ENCODE results near the gene KMT5B. TPM values are rescaled to one million over a fixed set of nuclear protein-coding genes. Genes with fewer than 3 reads are reported as not detected.

Gene KMT5B
- total and polyA plus RNA-seq, 2 of the 13 experiments (the other 11 are each of a cell fraction or from before 2014, with no cell fraction given) = 17.6 to 23.7 TPM

DNA sequence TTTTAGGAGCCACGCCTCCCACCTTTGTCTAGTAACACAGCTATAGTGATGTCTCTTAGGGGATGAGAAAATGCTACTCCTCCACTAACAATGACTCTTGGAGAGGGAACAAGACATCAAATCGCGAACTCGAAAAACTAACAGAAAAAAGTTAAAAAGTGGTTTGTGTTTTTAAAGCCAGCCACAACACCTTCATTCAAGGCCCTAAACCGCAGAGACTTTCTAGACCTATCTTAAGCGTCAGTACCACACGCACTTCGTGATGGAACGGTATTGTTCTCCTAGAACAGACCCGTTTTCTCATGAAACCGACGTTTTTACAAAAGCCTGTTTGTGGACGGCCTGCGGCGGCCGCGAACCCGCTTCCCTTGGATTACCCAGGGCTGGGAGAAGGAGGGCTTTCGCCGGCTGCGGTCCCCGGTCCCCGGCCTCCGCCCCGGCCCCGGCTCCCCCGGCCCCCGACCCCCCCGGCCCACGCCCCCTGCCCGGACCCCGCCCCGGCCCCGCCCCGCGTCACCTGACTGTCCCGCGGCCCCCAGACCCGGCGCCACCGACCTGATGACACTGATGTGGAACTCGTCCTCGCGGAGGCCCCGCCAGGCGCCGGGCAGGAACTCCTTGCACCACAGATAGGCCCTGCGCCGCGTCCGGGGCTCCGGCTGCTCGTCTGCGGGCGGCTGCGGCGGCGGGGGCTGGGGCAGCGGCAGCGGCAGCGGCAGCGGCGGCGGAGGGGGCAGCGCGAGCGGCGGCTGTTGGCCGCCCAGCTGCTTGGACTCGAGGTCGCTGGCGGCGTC, 92.6 kb downstream of the KMT5B start:
- ATAC-seq = no peak
- TF ChIP-seq, protein P1, sequence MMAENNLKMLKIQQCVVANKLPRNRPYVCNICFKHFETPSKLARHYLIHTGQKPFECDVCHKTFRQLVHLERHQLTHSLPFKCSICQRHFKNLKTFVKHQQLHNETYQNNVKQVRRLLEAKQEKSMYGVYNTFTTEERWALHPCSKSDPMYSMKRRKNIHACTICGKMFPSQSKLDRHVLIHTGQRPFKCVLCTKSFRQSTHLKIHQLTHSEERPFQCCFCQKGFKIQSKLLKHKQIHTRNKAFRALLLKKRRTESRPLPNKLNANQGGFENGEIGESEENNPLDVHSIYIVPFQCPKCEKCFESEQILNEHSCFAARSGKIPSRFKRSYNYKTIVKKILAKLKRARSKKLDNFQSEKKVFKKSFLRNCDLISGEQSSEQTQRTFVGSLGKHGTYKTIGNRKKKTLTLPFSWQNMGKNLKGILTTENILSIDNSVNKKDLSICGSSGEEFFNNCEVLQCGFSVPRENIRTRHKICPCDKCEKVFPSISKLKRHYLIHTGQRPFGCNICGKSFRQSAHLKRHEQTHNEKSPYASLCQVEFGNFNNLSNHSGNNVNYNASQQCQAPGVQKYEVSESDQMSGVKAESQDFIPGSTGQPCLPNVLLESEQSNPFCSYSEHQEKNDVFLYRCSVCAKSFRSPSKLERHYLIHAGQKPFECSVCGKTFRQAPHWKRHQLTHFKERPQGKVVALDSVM (CRISPR knock-in tag; IDR thresholded peaks at IDR 0.05) = 0 out of 2 replicates have a peak, but pooled peaks have one; percentile 23
- TF ChIP-seq GABPB1 (CRISPR knock-in tag; IDR thresholded peaks at IDR 0.05) (0 out of 2 replicates have a peak, but pooled peaks have one; percentile 6), SAP130 (CRISPR knock-in tag; IDR thresholded peaks at IDR 0.05; ENCODE audit: low read depth) (peak; percentile 43; the same call in 1 of the 2 replicates), RBFOX2 (IDR thresholded peaks at IDR 0.05; ENCODE audit: low read depth, low read length) (peak; percentile 41), ZNF501 (CRISPR knock-in tag; IDR thresholded peaks at IDR 0.05) (peak; percentile 39; the same call in 1 of the 2 replicates), FOXC1 (CRISPR knock-in tag; IDR thresholded peaks at IDR 0.05; ENCODE audit: borderline replicate concordance) (peak; percentile 23; the same call in 1 of the 2 replicates), YY1 (IDR thresholded peaks at IDR 0.05; ENCODE audit: insufficient read depth, insufficient replicate concordance, low read depth, low read length) (peak; percentile 8), ZMAT3 (CRISPR knock-in tag; conservative IDR thresholded peaks at IDR 0.05) (0 out of 2 replicates have a peak, but pooled peaks have one; percentile 25), AGO2 (optimal IDR thresholded peaks at IDR 0.05; ENCODE audit: low read depth, low read length) (peak; percentile 28), PHF8 (CRISPR knock-in tag; IDR thresholded peaks at IDR 0.05) (peak; percentile 26; the same call in 1 of the 2 replicates), BRD4 (CRISPR knock-in tag; IDR thresholded peaks at IDR 0.05) (no peak), ERF (CRISPR knock-in tag; IDR thresholded peaks at IDR 0.05) (no peak), HOXA5 (CRISPR knock-in tag; IDR thresholded peaks at IDR 0.05) (0 out of 2 replicates have a peak, but pooled peaks have one; percentile 29), NKX3-1 (CRISPR knock-in tag; IDR thresholded peaks at IDR 0.05) (peak; percentile 13; the same call in 1 of the 2 replicates)
- TF ChIP-seq, protein P2, sequence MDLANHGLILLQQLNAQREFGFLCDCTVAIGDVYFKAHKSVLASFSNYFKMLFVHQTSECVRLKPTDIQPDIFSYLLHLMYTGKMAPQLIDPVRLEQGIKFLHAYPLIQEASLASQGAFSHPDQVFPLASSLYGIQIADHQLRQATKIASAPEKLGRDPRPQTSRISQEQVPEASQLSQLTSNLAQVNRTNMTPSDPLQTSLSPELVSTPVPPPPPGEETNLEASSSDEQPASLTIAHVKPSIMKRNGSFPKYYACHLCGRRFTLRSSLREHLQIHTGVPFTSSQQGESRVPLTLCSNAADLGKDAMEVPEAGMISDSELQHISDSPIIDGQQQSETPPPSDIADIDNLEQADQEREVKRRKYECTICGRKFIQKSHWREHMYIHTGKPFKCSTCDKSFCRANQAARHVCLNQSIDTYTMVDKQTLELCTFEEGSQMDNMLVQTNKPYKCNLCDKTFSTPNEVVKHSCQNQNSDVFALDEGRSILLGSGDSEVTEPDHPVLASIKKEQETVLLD (CRISPR knock-in tag; IDR thresholded peaks at IDR 0.05; ENCODE audit: low read depth) = no peak
- TF ChIP-seq, protein P3, sequence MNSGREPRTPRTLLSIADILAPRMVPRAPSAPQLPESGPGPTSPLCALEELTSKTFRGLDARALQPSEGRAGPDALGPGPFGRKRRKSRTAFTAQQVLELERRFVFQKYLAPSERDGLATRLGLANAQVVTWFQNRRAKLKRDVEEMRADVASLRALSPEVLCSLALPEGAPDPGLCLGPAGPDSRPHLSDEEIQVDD (CRISPR knock-in tag; IDR thresholded peaks at IDR 0.05; ENCODE audit: borderline replicate concordance) = no peak
- TF ChIP-seq, protein P4, sequence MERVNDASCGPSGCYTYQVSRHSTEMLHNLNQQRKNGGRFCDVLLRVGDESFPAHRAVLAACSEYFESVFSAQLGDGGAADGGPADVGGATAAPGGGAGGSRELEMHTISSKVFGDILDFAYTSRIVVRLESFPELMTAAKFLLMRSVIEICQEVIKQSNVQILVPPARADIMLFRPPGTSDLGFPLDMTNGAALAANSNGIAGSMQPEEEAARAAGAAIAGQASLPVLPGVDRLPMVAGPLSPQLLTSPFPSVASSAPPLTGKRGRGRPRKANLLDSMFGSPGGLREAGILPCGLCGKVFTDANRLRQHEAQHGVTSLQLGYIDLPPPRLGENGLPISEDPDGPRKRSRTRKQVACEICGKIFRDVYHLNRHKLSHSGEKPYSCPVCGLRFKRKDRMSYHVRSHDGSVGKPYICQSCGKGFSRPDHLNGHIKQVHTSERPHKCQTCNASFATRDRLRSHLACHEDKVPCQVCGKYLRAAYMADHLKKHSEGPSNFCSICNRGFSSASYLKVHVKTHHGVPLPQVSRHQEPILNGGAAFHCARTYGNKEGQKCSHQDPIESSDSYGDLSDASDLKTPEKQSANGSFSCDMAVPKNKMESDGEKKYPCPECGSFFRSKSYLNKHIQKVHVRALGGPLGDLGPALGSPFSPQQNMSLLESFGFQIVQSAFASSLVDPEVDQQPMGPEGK (CRISPR knock-in tag; IDR thresholded peaks at IDR 0.05) = peak; percentile 82

More for the DNA sequence above, 92.6 kb downstream of the KMT5B start:
- peak overlapping the region; percentile 85 for H3K27ac ChIP-seq (ENCODE audit: extremely low read length, insufficient read depth, low read length)
- in situ Hi-C loops (cut with HindIII; ENCODE audit: extremely low pct_ligation_motif_present, low pct_unique_long_range_greater_than_20kb) = no loop called here
- intact Hi-C loops (cut with micrococcal nuclease; ENCODE audit: unreplicated experiment) = loop anchor here (1.0 kb wide), 2 partner anchors 21 to 25 kb away; no protein-coding TSS in a partner anchor
- H3K4me2 ChIP-seq (ENCODE audit: low read depth, low read length) = peak overlapping the region; percentile 82
- POLR2A ChIA-PET = interaction anchor here (0.7 to 7.3 kb wide), 7 partner anchors 7 to 1232 kb away, joined by 3 to 98 read pairs (median 4); no protein-coding TSS in a partner anchor
- under 1% methylated on average over 14 of the region's 73 CpGs for WGBS (ENCODE audit: low lambda C conversion rate)
- peaks cover 66% of the 10 kb centered on the region for H3K79me2 ChIP-seq (ENCODE audit: insufficient read depth, low read length)
- CTCF ChIA-PET (ENCODE audit: low intra/inter-chr PET ratio, low total read pairs) = no interaction called here
- H3K9ac ChIP-seq (ENCODE audit: insufficient read depth, low read depth, low read length) = peak overlapping the region; percentile 86
- H3K27me3 ChIP-seq (ENCODE audit: control insufficient read depth in 1 of 2, insufficient read depth in 2 of 2, low read length in 2 of 2) = no peaks in the 10 kb centered on the region; a peak in 1 of 5 replicates
- no peaks in the 10 kb centered on the region for H3K9me3 ChIP-seq (ENCODE audit: low read length)
- peaks cover 68% of the 10 kb centered on the region for H3K4me1 ChIP-seq (ENCODE audit: insufficient read depth, low read length)
- H2AFZ ChIP-seq (ENCODE audit: low read length) = no peak overlapping the region
- no peak for FAIRE-seq
- peaks cover 4 to 23% of the 10 kb centered on the region in 2 experiments; a peak in 4 of 5 replicates for H3K36me3 ChIP-seq (replicated peaks in 1 of 2; ENCODE audit: control insufficient read depth in 1 of 2, insufficient read depth in 2 of 2, low read length in 2 of 2)
- BruUV-seq (replicated peaks) = TSS peak; percentile 44
- peak overlapping the region; percentile 74 to 93 (median 91) for H3K4me3 ChIP-seq (replicated peaks in 1 of 3; ENCODE audit: insufficient read depth in 1 of 3, low read depth in 2 of 3, low read length in 3 of 3)
- peaks cover 50% of the 10 kb centered on the region for H4K20me1 ChIP-seq (ENCODE audit: insufficient read depth, low read length)
- peak; percentile 47 for DNase-seq (ENCODE audit: low spot score)

Data from HepG2 (cell line).